Suprapubic skin (tissue), 3 donors: ENCODE measurements around the gene UGT1A8.

Source experiments
- CTCF ChIP-seq, 2 donors: fragments of 200-600 bp in 1 of 2; fragments of 450-650 bp in 1 of 2; sonication (generic) in 1 of 2; IDR thresholded peaks; one replicate each; pipeline ENCODE4 v1.5.1; 2016 to 2019; ENCODE audit warnings: antibody characterized with exemption in 2 of 2, mild to moderate bottlenecking in 1 of 2, moderate library complexity in 1 of 2
- EP300 ChIP-seq: sonication (generic); formaldehyde crosslinking; IDR thresholded peaks from one replicate; pipeline ENCODE4 v1.6.1; 2017; ENCODE audit warnings: antibody characterized with exemption
- POLR2A ChIP-seq, 2 donors: fragments of 450-650 bp; IDR thresholded peaks; one replicate each; pipeline ENCODE4 v1.6.1; 2017; ENCODE audit warnings: antibody characterized with exemption in 2 of 2, mild to moderate bottlenecking in 2 of 2, moderate library complexity in 2 of 2

- TF ChIP-seq POLR2A (IDR thresholded peaks at IDR 0.05) = no peak
- TF ChIP-seq EP300 = no peak
- no peak for TF ChIP-seq CTCF (IDR thresholded peaks at IDR 0.05)
Observed at GRCh38 chr2:233775414-233775813, 158.0 kb downstream of the UGT1A8 start.
